ENCODE results near the gene ZDHHC11.

Gene ZDHHC11

GRCh38 chr5:878125-878524 is 27.3 kb upstream of the ZDHHC11 start:
- DNase-seq (ENCODE audit: low read depth), result no peak
- no peak for TF ChIP-seq CTCF (IDR thresholded peaks at IDR 0.05; ENCODE audit: insufficient read depth, low read depth, low read length, missing control alignments)
- H3K4me3 ChIP-seq (ENCODE audit: low read depth, low read length), result no peak overlapping the region

- DNase-seq (ENCODE audit: low read depth), result no peak
- no peak for TF ChIP-seq CTCF (IDR thresholded peaks at IDR 0.05; ENCODE audit: insufficient read depth, low read depth, low read length, missing control alignments)
- no peak overlapping the region for H3K4me3 ChIP-seq (ENCODE audit: low read depth, low read length)
Measured at GRCh38 chr5:876398-877365, 25.9 kb upstream of the ZDHHC11 start.

GRCh38 chr5:875931-876330 is 25.1 kb upstream of the ZDHHC11 start:
- no peak overlapping the region for H3K4me3 ChIP-seq (ENCODE audit: low read depth, low read length)
- no peak for DNase-seq (ENCODE audit: low read depth)
- TF ChIP-seq CTCF (IDR thresholded peaks at IDR 0.05; ENCODE audit: insufficient read depth, low read depth, low read length, missing control alignments), result no peak

- DNase-seq (ENCODE audit: low read depth), result no peak
- TF ChIP-seq CTCF (IDR thresholded peaks at IDR 0.05; ENCODE audit: insufficient read depth, low read depth, low read length, missing control alignments), result no peak
- H3K4me3 ChIP-seq (ENCODE audit: low read depth, low read length), result no peak overlapping the region
Measured at GRCh38 chr5:873328-873727, 22.5 kb upstream of the ZDHHC11 start.

- no peak overlapping the region for H3K4me3 ChIP-seq (ENCODE audit: low read depth, low read length)
- no peak for DNase-seq (ENCODE audit: low read depth)
- no peak for TF ChIP-seq CTCF (IDR thresholded peaks at IDR 0.05; ENCODE audit: insufficient read depth, low read depth, low read length, missing control alignments)
Measured at GRCh38 chr5:872301-872700, 21.5 kb upstream of the ZDHHC11 start.

- DNase-seq (ENCODE audit: low read depth), result no peak
- TF ChIP-seq CTCF (IDR thresholded peaks at IDR 0.05; ENCODE audit: insufficient read depth, low read depth, low read length, missing control alignments), result no peak
- H3K4me3 ChIP-seq (ENCODE audit: low read depth, low read length), result no peak overlapping the region
Measured at GRCh38 chr5:871596-872298, 21.0 kb upstream of the ZDHHC11 start.
